ENCODE data around the gene PXN.
A peak's percentile ranks its signal among the peaks of the same experiment; 100 is the strongest.
"Not testable (repeated sequence)": the region's sequence is repeated elsewhere in the genome, so short reads cannot be mapped to it uniquely, and the experiment has no call there.

The PXN gene

GRCh38 chr12:120241561-120242274 lies 23.8 kb downstream of the PXN start:
- no peak for DNase-seq (ENCODE audit: low spot score)

GRCh38 chr12:120240495-120240833 lies 25.1 kb downstream of the PXN start:
- no peak for DNase-seq (ENCODE audit: low spot score)

GRCh38 chr12:120239776-120240494 lies 25.6 kb downstream of the PXN start:
- DNase-seq (ENCODE audit: low spot score), result no peak

- no peak for DNase-seq (ENCODE audit: low spot score)
Measured at GRCh38 chr12:120238839-120239445, 26.6 kb downstream of the PXN start.

GRCh38 chr12:120238217-120238616 lies 27.3 kb downstream of the PXN start:
- no peak for DNase-seq (ENCODE audit: low spot score)

- no peak for DNase-seq (ENCODE audit: low spot score)
Measured at GRCh38 chr12:120237360-120238171, 28.0 kb downstream of the PXN start.

- DNase-seq (ENCODE audit: low spot score), result not testable (repeated sequence)
Measured at GRCh38 chr12:120236809-120237208, 28.7 kb downstream of the PXN start.

- no peak for DNase-seq (ENCODE audit: low spot score)
Measured at GRCh38 chr12:120235369-120236323, 29.9 kb downstream of the PXN start.

GRCh38 chr12:120234643-120235368 lies 30.7 kb downstream of the PXN start:
- DNase-seq (ENCODE audit: low spot score), result peak; percentile 58

GRCh38 chr12:120231316-120232011 lies 34.1 kb downstream of the PXN start:
- DNase-seq (ENCODE audit: low spot score), result no peak

- DNase-seq (ENCODE audit: low spot score), result no peak
Measured at GRCh38 chr12:120230974-120231315, 34.6 kb downstream of the PXN start.

GRCh38 chr12:120230326-120230973 lies 35.1 kb downstream of the PXN start:
- DNase-seq (ENCODE audit: low spot score), result no peak

GRCh38 chr12:120229487-120230325 lies 35.8 kb downstream of the PXN start:
- DNase-seq (ENCODE audit: low spot score), result no peak

- DNase-seq (ENCODE audit: low spot score), result no peak
Measured at GRCh38 chr12:120229071-120229486, 36.5 kb downstream of the PXN start.

GRCh38 chr12:120228291-120229070 lies 37.0 kb downstream of the PXN start:
- peak; percentile 86 for DNase-seq (ENCODE audit: low spot score)

- DNase-seq (ENCODE audit: low spot score), result no peak
Measured at GRCh38 chr12:120228041-120228290, 37.6 kb downstream of the PXN start.

- DNase-seq (ENCODE audit: low spot score), result peak; percentile 65
Measured at GRCh38 chr12:120227233-120228040, 38.1 kb downstream of the PXN start.

Measured in HuH-7 (cell line).